GM21526 (cell line): ENCODE measurements around the gene OR4A5.
"Not testable (repeated sequence)": the region's sequence is repeated elsewhere in the genome, so short reads cannot be mapped to it uniquely, and the experiment has no call there.

ENCODE experiments used
- ATAC-seq: cut with Tn5 transposase; IDR thresholded peaks from one replicate; pipeline ENCODE4 v1.9.1; 2021; ENCODE audit warnings: moderate library complexity; ENCODE audit not compliant: unreplicated experiment, low FRiP score

OR4A5 gene

GRCh38 chr11:54706532-54706931 is at the start of gene OR4A5:
Gene OR4A5 (plus strand): TSS chr11:54706832. CDS start chr11:54706885, 53 bp downstream.
- ATAC-seq = not testable (repeated sequence)

GRCh38 chr11:54720094-54720493 is 13.5 kb downstream of the OR4A5 start:
- ATAC-seq = not testable (repeated sequence)
